Measurements from ENCODE around the gene RPS8.

- TF ChIP-seq EP300 (IDR thresholded peaks at IDR 0.05) = no peak
- no peak for TF ChIP-seq CTCF (IDR thresholded peaks at IDR 0.05)
These were observed 35.1 kb upstream of the RPS8 start for GRCh38 chr1:44740179-44740617.
